GM10266 (cell line): ENCODE measurements around the gene SLC12A3.
"Not testable (repeated sequence)": the region's sequence is repeated elsewhere in the genome, so short reads cannot be mapped to it uniquely, and the experiment has no call there.

Experiments used
- DNase-seq: peaks from one replicate; pipeline ENCODE4 v3.0.0; 2012; ENCODE audit errors: extremely low spot score
- CTCF ChIP-seq: IDR thresholded peaks from 2 replicates; pipeline ENCODE4 v1.5.1; 2012; ENCODE audit warnings: mild to moderate bottlenecking, low read depth; ENCODE audit not compliant: control insufficient read depth, insufficient read depth; ENCODE audit errors: missing control alignments

SLC12A3 gene

GRCh38 chr16:56932721-56933619, 68.0 kb downstream of the SLC12A3 start:
- TF ChIP-seq CTCF = no peak
- DNase-seq = peak; percentile 43

- no peak for TF ChIP-seq CTCF
- DNase-seq = no peak
Observed at GRCh38 chr16:56933828-56934598, 69.0 kb downstream of the SLC12A3 start.

- not testable (repeated sequence) for DNase-seq
Observed at GRCh38 chr16:56934599-56935145, 69.7 kb downstream of the SLC12A3 start.

GRCh38 chr16:56935201-56935600, 70.2 kb downstream of the SLC12A3 start:
- TF ChIP-seq CTCF = no peak
- DNase-seq = no peak

- DNase-seq = no peak
- no peak for TF ChIP-seq CTCF
Observed at GRCh38 chr16:56936491-56936890, 71.5 kb downstream of the SLC12A3 start.

GRCh38 chr16:56936950-56937349, 71.9 kb downstream of the SLC12A3 start:
- TF ChIP-seq CTCF = no peak
- DNase-seq = no peak

- DNase-seq = no peak
- TF ChIP-seq CTCF = no peak
Observed at GRCh38 chr16:56938664-56939513, 73.9 kb downstream of the SLC12A3 start.
